ENCODE results near the gene GREM1. TPM values are rescaled to one million over a fixed set of nuclear protein-coding genes. Genes with fewer than 3 reads are reported as not detected.

The GREM1 gene
- total and polyA plus RNA-seq, 2 of the 4 experiments (the other 2 are of a cell fraction) = 848 to 852 TPM

DNA sequence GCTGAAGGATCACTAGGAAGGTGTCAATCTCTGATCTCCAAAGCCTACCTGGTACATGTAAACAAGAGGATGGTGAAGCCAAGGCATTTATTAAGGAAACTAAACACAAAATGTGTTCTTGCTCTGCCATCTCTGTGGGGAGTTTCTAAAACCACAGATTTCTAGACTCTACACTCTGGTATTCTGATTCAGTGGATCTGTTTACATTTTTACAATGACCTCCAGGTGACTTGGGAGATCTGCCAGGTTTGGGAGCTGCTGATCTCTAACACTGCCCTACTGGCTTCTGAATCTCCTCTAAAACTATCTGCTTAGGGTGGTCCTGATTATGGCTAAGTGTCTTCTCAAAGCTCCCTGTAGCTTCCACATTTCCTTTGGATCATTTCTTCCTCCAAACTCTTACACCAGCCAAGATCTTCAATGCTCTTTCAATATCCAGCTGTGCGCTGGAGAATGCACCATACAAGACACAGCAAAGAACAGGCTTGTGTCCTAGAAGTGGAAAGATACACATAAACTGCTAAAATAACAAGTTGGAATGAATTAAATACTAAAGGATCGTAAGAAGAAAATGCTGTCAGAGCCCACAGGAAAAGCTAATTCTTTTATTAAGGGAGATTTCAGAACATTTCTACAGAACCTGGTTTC lies 72.7 kb downstream of the GREM1 start:
- Histone ChIP-seq H4K5ac (ENCODE audit: low read depth, low read length) (peak overlapping the region; percentile 92), H3K4me2 (ENCODE audit: low read depth, low read length) (peak overlapping the region; percentile 57; the same call in 1 of the 2 replicates), H3K79me1 (ENCODE audit: low read depth in 1 of 2, low read length in 2 of 2) (peaks cover 30 to 65% of the 10 kb centered on the region in 2 experiments), H3K4ac (ENCODE audit: low read depth, low read length) (peak overlapping the region; percentile 71), H2AK5ac (ENCODE audit: low read depth, low read length) (peak overlapping the region; percentile 82), H3K9me1 (ENCODE audit: insufficient read depth, low read length) (peaks cover 21% of the 10 kb centered on the region), H3K4me1 (ENCODE audit: control insufficient read depth, insufficient read depth, low read length) (peaks cover 28% of the 10 kb centered on the region), H2BK120ac (ENCODE audit: low read depth, low read length) (peak overlapping the region; percentile 91), H2AK9ac (replicated peaks; ENCODE audit: low read depth, low read length, poor library complexity) (no peak overlapping the region), H3K23ac (ENCODE audit: low read depth, low read length) (peak overlapping the region; percentile 57; the same call in 1 of the 2 replicates), H4K20me1 (ENCODE audit: insufficient read depth, low read length) (no peaks in the 10 kb centered on the region), H3K18ac (ENCODE audit: low read depth, low read length) (peak overlapping the region; percentile 93), H2AFZ (replicated peaks; ENCODE audit: low read length, poor library complexity) (no peak overlapping the region), H4K8ac (ENCODE audit: low read depth in 2 of 2, low read length in 2 of 2) (peak overlapping the region; percentile 56 to 86), H3K27ac (ENCODE audit: insufficient read depth, low read length) (peak overlapping the region; percentile 77), H3K9me3 (ENCODE audit: control insufficient read depth, insufficient read depth, low read length) (no peaks in the 10 kb centered on the region), H3K36me3 (ENCODE audit: control insufficient read depth, insufficient read depth, low read length) (0 out of 2 replicates have a peak, but pooled peaks cover 2% of the 10 kb centered on the region), H4K91ac (ENCODE audit: insufficient read depth, low read depth, low read length) (peak overlapping the region; percentile 77), H3K9ac (ENCODE audit: low read depth, low read length) (peak overlapping the region; percentile 10; the same call in 1 of the 2 replicates), H3K14ac (replicated peaks; ENCODE audit: low read depth, low read length) (peak overlapping the region; percentile 92), H2BK15ac (ENCODE audit: low read depth, low read length) (peak overlapping the region; percentile 79; the same call in 2 of the 3 replicates), H3K56ac (ENCODE audit: extremely low read depth, insufficient read depth, low read length) (peak overlapping the region; percentile 24), H2BK20ac (ENCODE audit: low read depth, low read length) (peak overlapping the region; percentile 95), H3K4me3 (ENCODE audit: insufficient read depth, low read depth, low read length) (no peak overlapping the region), H3K27me3 (ENCODE audit: control insufficient read depth, insufficient read depth, low read length) (no peaks in the 10 kb centered on the region), H2BK5ac (ENCODE audit: low read depth, low read length, poor library complexity, severe bottlenecking) (peak overlapping the region; percentile 82)
- in situ Hi-C loops (cut with MboI; ENCODE audit: low sequenced_read_pairs) = no loop called here
- peak; percentile 79 for DNase-seq
- WGBS, 2 experiments (ENCODE audit: extremely low coverage in 2 of 2, insufficient read length in 1 of 2) = no CpG with 5 or more reads among the region's 2 CpGs
- ChIA-PET POLR2A (ENCODE audit: unreplicated experiment) (no interaction called here), CTCF (no interaction called here)
- dilution Hi-C loops (cut with HindIII; ENCODE audit: low sequenced_read_pairs, unreplicated experiment) = no loop called here
- TF ChIP-seq FOS (IDR thresholded peaks at IDR 0.05; ENCODE audit: low read depth, low read length) = no peak
- peak; percentile 2; the same call in 1 of the 2 replicates for TF ChIP-seq BHLHE40 (IDR thresholded peaks at IDR 0.05; ENCODE audit: low read depth, low read length)
- no TSS peak for BruUV-seq (replicated peaks)
- ATAC-seq (ENCODE audit: low read depth) = peak; percentile 86
- intact Hi-C loops (cut with micrococcal nuclease) = no loop called here
